Thoracic aorta (tissue), 2 donors: ENCODE measurements around the gene ALK. TPM values are rescaled to one million over a fixed set of nuclear protein-coding genes. Genes with fewer than 3 reads are reported as not detected.

ENCODE experiments used
- ATAC-seq: fragments of 150-250 bp; one replicate; pipeline ENCODE4 v1.8.0; 2017; ENCODE audit warnings: low read depth; ENCODE audit not compliant: insufficient number of reproducible peaks, low FRiP score
- DNase-seq: peaks from one replicate; pipeline ENCODE4 v3.0.0-alpha.2; 2020; ENCODE audit warnings: low spot score
- H3K27ac ChIP-seq, 2 donors: fragments of 200-600 bp; sonication (generic); 1 replicate in 1 of 2; 2 replicates in 1 of 2; pipeline ENCODE4 v1.5.1; 2016; ENCODE audit warnings: mild to moderate bottlenecking in 2 of 2, moderate library complexity in 2 of 2
- H3K27me3 ChIP-seq: fragments of 200-600 bp; sonication (generic); replicated peaks from 2 replicates; pipeline ENCODE4 v1.6.0; 2016; ENCODE audit warnings: mild to moderate bottlenecking; ENCODE audit not compliant: insufficient read depth
- H3K36me3 ChIP-seq: fragments of 200-600 bp; sonication (generic); one replicate; pipeline ENCODE4 v1.5.1; 2016
- H3K4me1 ChIP-seq, 2 donors: fragments of 200-600 bp; sonication (generic); 1 replicate in 1 of 2; 2 replicates in 1 of 2; pipeline versions ENCODE4 v1.5.1 to v1.6.0; 2016; ENCODE audit warnings: low read depth in 2 of 2, mild to moderate bottlenecking in 1 of 2; ENCODE audit not compliant: control insufficient read depth in 1 of 2
- H3K4me3 ChIP-seq: fragments of 200-600 bp; sonication (generic); 2 replicates; pipeline ENCODE4 v1.5.1; 2016; ENCODE audit warnings: mild to moderate bottlenecking
- H3K9me3 ChIP-seq: fragments of 200-600 bp; sonication (generic); 2 replicates; pipeline ENCODE4 v1.5.1; 2016
- CTCF ChIP-seq: fragments of 200-600 bp; sonication (generic); IDR thresholded peaks from one replicate; pipeline ENCODE4 v1.5.1; 2019; ENCODE audit warnings: antibody characterized with exemption
- total RNA-seq, 2 donors: library from RNA; depleted of rRNA; stranded (reverse); fragments of >200 nt; gene quantifications; one replicate each; pipeline versions ENCODE4 v1.1.0 to v1.2.3, GENCODE V29; 2016

Gene ALK
- total RNA-seq, 2 donors from 2014 or later: 2.0 TPM; not detected in 1

- no peak for ATAC-seq
- no peak for DNase-seq
- Histone ChIP-seq H3K36me3 (no peaks in the 10 kb centered on the region), H3K4me1 (no peaks in the 10 kb centered on the region), H3K27ac (no peak overlapping the region), H3K4me3 (no peak overlapping the region), H3K27me3 (no peaks in the 10 kb centered on the region), H3K9me3 (no peaks in the 10 kb centered on the region)
- TF ChIP-seq CTCF: no peak
These were observed 543.6 kb downstream of the ALK start for GRCh38 chr2:29377788-29378187.

- Histone ChIP-seq H3K27ac (no peak overlapping the region), H3K9me3 (no peaks in the 10 kb centered on the region), H3K4me1 (no peaks in the 10 kb centered on the region), H3K36me3 (no peaks in the 10 kb centered on the region), H3K27me3 (no peaks in the 10 kb centered on the region), H3K4me3 (no peak overlapping the region)
- ATAC-seq (no peak), DNase-seq (no peak)
- TF ChIP-seq CTCF: no peak
These were observed 544.8 kb downstream of the ALK start for GRCh38 chr2:29376541-29376940.

GRCh38 chr2:29375843-29376242 is 545.5 kb downstream of the ALK start:
- ATAC-seq (no peak), DNase-seq (no peak)
- Histone ChIP-seq H3K4me3 (no peak overlapping the region), H3K36me3 (no peaks in the 10 kb centered on the region), H3K9me3 (no peaks in the 10 kb centered on the region), H3K4me1 (no peaks in the 10 kb centered on the region), H3K27me3 (no peaks in the 10 kb centered on the region), H3K27ac (no peak overlapping the region)
- TF ChIP-seq CTCF: no peak

- Histone ChIP-seq H3K36me3 (no peaks in the 10 kb centered on the region), H3K4me1 (no peaks in the 10 kb centered on the region), H3K9me3 (no peaks in the 10 kb centered on the region), H3K27me3 (peaks cover 3% of the 10 kb centered on the region), H3K4me3 (no peak overlapping the region), H3K27ac (no peak overlapping the region)
- DNase-seq: no peak
- no peak for TF ChIP-seq CTCF
- no peak for ATAC-seq
These were observed 546.6 kb downstream of the ALK start for GRCh38 chr2:29374823-29375222.

GRCh38 chr2:29373870-29374269 is 547.5 kb downstream of the ALK start:
- Histone ChIP-seq H3K4me1 (no peaks in the 10 kb centered on the region), H3K4me3 (no peak overlapping the region), H3K27ac (no peak overlapping the region), H3K9me3 (no peaks in the 10 kb centered on the region), H3K27me3 (peaks cover 3% of the 10 kb centered on the region), H3K36me3 (no peaks in the 10 kb centered on the region)
- ATAC-seq (no peak), DNase-seq (no peak)
- TF ChIP-seq CTCF: no peak
